Endothelial cell of hepatic sinusoid (primary cell): ENCODE results near the gene DAPK2.
"Not testable (repeated sequence)": the region's sequence is repeated elsewhere in the genome, so short reads cannot be mapped to it uniquely, and the experiment has no call there.

Experiments
- in situ Hi-C: cut with HindIII; loops from 2 replicates; pipeline ENCODE4 v1.10.0; 2017; ENCODE audit warnings: low sequenced_read_pairs

The DAPK2 gene

GRCh38 chr15:63902671-63903035 lies 143.6 kb downstream of the DAPK2 start:
- in situ Hi-C loops = no loop called here

DNA sequence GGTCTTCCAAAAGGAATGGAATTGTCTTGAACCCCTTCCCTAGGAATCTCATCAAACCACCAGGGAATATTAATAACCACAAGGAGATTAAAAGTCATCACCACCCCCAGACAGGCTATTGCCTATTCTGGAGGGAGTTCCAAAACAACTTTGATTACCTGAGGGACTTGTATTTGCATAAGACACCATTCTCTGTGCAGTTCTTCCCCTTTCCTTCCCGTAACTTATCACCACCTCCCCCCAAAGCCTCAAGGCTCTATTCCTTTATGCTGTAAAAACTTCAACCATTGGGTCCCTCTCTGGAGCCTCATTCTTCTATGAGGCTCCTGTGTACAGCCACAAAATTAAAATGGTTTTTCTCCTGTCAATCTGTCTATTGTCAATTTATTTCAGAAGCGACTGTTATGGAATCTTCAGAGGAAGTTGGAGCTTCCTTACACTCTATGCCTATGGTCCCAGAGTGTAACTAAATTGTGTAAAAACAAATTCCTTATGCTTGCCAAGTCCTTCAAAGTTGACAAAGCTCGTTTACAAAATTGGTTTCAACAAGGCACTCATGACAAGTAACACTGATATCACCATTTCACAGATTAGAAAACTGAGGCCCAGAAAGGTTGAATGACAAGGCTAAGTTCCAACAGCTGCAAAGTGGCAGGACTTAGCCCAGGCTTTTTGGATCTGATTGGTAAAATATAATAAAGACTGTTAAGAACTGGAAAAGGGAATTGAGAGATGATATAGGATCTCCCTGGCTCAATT lies 144.2 kb downstream of the DAPK2 start:
- in situ Hi-C loops = no loop called here

DNA sequence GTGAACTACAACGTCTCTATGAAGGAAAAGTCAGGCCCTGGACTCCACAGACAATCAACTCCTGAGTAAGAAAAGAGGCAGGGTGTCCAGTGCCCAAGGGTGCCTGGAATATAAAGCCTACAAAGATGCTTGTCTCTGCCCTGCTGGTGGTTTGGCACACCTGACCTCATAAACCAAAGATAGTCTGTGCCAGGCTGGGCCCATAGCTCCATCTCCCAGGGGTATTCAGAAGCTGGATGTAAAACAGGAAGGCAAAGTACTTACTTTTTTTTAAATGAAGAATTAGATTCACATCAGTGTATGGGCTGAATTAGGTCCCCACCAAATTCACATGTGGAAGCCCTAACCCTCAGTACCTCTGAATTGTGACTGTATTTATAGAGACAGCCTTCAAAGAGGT lies 146.0 kb downstream of the DAPK2 start:
- in situ Hi-C loops = no loop called here

GRCh38 chr15:63899606-63900005 lies 146.7 kb downstream of the DAPK2 start:
- in situ Hi-C loops = not testable (repeated sequence)

DNA sequence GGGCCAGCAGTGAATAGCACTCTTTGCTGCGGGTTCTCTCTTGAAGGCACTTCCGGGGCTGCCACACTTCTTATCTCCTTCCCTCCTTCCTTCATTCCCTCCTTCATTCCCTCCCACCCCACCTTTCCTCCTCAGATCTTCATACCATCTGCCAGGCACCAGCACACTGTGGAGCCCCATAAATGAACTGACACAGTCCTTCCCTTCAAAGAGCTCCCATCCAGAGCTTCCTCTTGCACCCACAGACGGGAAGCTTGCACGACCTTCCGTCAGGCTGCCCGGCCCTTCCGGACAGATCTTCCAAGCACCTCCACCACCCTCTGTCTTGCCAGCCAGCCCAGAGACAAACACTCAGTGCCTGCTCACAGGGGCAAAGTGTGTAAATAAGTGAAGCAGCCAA lies 147.1 kb downstream of the DAPK2 start:
- in situ Hi-C loops = no loop called here

DNA sequence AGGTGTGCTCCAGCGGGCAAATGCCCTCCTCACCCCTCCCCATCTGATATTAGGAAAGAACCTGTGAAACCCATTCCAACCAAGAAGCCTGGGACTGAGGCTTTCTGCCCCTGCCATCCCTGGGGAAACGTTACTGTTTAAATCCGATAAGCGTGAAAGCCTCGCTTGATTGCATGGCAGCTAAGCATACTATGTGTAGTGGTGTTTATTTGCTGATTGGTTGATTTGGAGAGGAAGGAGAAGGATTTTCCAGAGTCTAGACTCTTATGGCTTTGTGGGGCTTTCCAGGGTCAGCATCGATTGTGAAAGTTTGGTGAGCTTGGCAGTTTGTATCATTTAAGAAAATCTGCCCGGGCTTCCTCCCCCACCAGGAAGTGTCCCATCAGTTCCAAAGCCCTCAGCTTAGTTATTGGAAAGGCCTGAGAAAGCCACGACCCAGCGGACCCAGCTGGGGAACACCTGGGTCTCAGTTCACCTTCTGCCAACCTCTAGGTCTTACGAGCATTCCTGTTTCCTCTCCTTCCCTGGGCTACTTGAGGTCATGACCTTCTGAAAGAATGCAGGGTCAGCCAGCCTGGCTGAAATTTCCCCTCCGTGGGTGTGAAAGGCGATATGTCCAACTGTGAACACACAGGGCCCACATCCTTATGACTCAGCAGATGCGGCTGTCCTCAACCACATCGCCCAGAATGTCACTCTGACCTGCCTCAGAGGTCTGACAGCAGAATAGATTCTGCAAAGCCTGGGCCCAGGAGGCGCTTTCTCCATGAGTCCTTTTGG lies 149.8 kb downstream of the DAPK2 start:
- in situ Hi-C loops = no loop called here

GRCh38 chr15:63895787-63896218 lies 150.5 kb downstream of the DAPK2 start:
- in situ Hi-C loops = no loop called here

DNA sequence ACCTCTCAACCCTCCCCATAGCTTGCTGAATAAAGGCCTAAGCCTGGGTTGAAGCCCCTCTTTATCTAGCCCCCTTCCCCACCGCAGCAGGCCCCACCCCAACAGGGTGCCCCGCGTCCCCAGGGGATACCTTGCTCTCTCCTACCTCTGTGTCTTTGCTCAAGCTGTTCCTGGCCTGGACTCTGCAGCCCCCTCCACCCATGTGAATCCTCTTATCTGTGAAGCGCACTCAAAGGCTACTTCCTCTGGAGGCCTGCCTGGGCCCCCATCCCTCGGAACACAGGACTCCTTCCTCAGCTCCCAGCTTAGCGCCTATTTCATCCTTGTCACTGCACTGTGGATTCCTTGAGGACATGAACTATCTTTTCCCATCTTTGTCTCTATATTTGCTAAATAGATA lies 151.1 kb downstream of the DAPK2 start:
- in situ Hi-C loops = no loop called here

GRCh38 chr15:63894662-63894949 lies 151.7 kb downstream of the DAPK2 start:
- in situ Hi-C loops = no loop called here

DNA sequence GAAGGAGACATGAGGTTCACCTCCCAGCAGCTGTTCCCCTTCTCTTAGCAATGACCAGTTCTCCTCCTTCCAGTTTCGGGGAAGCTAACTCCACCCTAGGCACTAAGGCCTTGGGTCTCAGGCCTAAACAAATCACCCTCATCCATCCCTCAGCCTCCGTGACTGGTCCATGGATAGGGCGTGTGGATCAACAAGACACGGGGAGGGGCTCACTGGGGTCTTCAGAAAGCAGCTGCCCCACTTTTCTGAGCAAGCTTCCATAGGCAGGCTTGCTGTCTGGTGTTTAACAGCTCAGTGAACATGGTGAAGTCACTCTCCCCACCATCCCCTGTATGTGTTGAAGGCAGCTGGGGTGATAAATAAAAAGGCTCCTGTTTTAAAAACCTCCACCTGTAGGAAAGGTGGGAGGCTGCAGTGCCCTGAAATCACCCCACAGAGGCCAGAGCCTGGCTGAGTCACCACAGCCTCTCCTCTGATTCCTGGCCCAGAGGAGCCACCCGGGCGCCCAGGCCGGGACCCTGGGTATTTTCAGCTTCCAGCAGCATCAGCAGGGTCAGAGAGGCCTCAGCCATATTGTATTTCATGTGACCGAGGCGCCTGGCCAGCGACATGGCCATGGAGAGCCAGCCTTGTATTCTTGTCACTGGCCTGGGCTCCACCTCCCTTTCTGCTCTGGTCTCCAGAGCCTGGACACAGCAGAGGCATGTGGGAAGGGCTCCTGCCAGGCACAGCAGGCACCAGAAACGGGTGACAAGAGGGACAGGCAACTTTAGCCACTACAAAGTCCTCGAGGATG lies 152.2 kb downstream of the DAPK2 start:
- in situ Hi-C loops = no loop called here

DNA sequence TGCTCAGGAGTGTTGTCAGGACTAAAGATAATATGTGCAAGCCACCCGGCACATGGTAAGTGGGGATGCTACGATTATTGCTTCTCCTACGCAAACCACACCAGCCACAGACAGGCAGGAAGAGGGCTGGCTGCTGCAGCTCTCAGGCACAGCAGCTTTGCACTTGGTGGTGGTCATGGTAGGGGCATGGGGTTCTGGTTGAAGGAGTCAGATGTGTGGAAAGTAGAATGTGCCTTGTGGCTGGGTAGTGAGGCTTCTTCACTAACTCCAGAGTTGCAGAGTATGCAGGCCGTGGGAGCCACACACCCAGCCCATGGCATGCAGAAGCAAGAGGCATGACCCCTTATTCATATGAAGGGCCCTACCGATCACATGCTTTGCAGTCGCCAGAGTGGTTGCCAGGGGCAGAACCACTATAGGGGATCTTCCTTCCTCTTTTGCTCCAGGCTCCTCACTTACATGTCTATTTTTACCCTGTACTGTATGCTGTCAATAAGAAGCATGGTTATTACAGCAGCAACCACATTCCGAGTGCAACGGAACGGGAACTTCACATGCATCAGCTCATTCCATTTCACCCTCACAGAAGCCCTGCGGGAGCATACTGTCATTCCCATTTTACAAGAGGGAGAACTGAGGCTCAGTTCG lies 153.4 kb downstream of the DAPK2 start:
- in situ Hi-C loops = no loop called here

GRCh38 chr15:63891768-63892133 lies 154.5 kb downstream of the DAPK2 start:
- in situ Hi-C loops = no loop called here

- in situ Hi-C loops = no loop called here
Measured at GRCh38 chr15:63891079-63891767, 155.1 kb downstream of the DAPK2 start.

GRCh38 chr15:63890617-63891016 lies 155.7 kb downstream of the DAPK2 start:
- in situ Hi-C loops = no loop called here

DNA sequence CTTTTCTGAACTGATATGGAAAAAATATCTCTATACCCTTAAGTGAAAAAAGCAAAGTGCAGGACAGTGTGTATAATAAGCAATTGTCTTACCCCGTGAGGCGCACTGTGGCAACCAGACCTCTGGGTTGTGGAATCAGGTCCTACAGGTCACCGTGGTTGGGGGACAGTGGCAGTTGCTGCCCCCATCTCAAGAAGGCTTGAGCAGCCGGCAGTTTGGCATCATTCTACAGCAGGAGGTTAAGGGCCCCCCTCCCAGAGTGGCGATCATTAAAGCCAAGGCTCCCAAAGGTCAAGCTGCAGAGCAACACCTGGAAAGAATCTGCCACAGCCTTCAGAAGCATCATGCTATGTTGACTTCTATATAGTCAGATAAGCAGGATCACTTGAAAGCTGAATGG lies 156.5 kb downstream of the DAPK2 start:
- in situ Hi-C loops = no loop called here

GRCh38 chr15:63888823-63889222 lies 157.5 kb downstream of the DAPK2 start:
- in situ Hi-C loops = no loop called here

- in situ Hi-C loops = no loop called here
Measured at GRCh38 chr15:63888146-63888545, 158.1 kb downstream of the DAPK2 start.

- in situ Hi-C loops = no loop called here
Measured at GRCh38 chr15:63887630-63888029, 158.7 kb downstream of the DAPK2 start.

DNA sequence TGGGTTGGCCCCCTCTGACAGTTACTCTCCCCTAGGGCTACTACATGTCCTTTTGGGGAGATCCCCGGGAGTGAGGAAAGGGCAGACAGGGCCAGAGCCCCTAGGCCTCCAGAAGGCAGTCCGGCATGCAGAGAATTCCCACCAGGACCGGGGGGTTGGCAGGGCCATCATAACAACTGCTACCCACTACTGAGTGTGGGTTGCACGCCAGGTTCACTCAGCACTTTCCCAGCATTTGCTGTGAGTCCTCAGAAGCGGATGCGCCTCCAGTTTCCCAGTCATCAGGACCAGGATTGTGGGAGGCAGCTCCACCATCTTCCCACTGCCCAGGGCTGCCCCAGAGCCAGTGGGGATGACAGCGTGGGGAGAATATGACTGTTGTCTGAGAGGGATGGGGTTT lies 161.3 kb downstream of the DAPK2 start:
- in situ Hi-C loops = loop anchor here (5.0 kb wide), 2 partner anchors 43 to 93 kb away; no protein-coding TSS in a partner anchor

GRCh38 chr15:63881431-63881830 lies 164.9 kb downstream of the DAPK2 start:
- in situ Hi-C loops = loop anchor here (5.0 kb wide), 2 partner anchors 39 to 89 kb away; no protein-coding TSS in a partner anchor

DNA sequence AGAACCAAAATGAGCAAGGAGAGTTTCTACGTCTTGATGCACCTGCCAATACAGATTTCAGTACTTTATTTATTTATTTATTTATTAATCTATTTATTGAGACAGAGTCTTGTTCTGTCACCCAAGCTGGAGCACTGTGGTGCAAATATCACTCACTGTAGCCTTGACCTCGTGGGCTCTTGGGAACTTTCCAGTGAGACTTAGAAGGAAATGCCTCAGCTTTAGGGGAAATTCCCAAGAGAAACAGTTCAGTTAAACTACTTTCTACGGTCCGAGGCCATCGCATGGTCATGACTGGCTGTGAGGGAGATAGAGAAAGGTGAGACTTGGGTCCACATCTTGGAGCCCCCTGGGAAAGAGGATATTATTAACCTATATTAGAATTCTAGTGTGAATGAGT lies 165.5 kb downstream of the DAPK2 start:
- in situ Hi-C loops = loop anchor here (5.0 kb wide), 2 partner anchors 38 to 88 kb away; no protein-coding TSS in a partner anchor
